ENCODE measurements around the gene RAD18.

DNA sequence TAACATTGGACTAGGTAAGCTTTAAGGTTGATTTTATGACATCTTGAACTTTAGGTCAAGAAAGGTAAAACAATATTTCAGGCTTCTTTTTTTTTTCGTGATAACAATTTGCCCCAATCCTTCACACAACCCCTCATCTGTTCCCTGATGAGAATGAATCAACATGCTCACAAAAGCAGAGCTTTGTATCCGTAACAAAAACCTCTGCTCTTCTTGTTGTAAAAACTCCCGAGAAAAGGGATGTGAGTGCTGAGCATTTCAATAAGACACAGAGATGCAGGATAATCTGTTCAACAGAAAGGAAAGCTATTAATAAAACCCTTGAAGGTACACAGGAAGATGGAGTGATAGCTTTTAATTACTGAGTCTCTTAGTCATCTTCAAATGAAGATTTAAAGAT, 94.3 kb downstream of the RAD18 start:
- TF ChIP-seq EZH2 (IDR thresholded peaks at IDR 0.05; ENCODE audit: insufficient read depth, poor library complexity, severe bottlenecking) (no peak), EZH2phosphoT487 (IDR thresholded peaks at IDR 0.05; ENCODE audit: insufficient read depth, low read depth) (no peak)
